ENCODE data around the gene RPS21.
A peak's percentile ranks its signal among the peaks of the same experiment; 100 is the strongest.

DNA sequence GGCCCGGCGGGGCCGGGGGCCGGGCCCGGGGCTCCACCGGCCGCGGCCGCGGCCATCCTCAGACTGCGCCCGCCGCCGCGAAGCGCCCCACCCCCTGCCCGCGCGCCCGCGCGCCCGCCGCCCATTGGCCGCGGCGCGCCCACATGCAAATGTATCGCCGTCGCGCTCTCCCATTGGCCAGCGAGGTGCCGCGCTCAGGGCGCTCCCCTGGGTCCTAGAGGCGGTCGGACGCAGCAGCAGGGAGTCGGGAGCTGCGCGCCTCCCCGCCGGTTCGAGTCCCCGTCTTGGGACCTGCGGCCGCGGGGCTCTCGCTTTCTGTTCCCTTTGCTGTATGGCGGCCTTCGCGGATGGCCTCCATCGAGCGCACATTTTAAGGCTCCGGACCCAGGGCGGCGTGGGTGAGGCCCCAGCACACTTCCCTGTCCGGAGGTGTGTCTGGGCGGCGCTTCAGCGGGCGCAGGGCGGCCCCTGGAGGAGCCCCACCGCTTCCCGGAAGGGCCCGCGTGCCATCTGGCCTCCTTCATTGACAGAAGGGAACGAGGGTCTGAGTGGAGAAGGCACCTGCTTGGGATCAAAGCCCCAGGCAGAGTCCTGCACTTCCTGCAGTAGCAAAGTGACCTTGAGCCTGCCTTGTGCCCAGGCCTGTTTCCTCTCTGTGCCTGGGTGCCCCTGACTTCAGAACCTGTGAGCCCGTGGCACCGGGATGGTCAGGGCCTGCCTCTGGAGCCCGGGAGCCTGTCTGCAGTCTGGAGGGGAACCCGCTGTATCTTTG lies 20.5 kb downstream of the RPS21 start, which contains the start of gene CABLES2:
- TF ChIP-seq POLR2A (IDR thresholded peaks at IDR 0.05) = no peak
- TF ChIP-seq, protein P1, sequence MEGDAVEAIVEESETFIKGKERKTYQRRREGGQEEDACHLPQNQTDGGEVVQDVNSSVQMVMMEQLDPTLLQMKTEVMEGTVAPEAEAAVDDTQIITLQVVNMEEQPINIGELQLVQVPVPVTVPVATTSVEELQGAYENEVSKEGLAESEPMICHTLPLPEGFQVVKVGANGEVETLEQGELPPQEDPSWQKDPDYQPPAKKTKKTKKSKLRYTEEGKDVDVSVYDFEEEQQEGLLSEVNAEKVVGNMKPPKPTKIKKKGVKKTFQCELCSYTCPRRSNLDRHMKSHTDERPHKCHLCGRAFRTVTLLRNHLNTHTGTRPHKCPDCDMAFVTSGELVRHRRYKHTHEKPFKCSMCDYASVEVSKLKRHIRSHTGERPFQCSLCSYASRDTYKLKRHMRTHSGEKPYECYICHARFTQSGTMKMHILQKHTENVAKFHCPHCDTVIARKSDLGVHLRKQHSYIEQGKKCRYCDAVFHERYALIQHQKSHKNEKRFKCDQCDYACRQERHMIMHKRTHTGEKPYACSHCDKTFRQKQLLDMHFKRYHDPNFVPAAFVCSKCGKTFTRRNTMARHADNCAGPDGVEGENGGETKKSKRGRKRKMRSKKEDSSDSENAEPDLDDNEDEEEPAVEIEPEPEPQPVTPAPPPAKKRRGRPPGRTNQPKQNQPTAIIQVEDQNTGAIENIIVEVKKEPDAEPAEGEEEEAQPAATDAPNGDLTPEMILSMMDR (IDR thresholded peaks at IDR 0.05) = peak in 5 of 6 experiments; percentile 17 to 56 (median 32)
